Esophagus squamous epithelium (tissue), 5 donors: Measurements from ENCODE around the gene C2orf69. TPM values are rescaled to one million over a fixed set of nuclear protein-coding genes. Genes with fewer than 3 reads are reported as not detected.

ENCODE experiments used
- DNase-seq: peaks from one replicate; lab custom pipeline; 2025; lab: John Stamatoyannopoulos, UW
- H3K27ac ChIP-seq, 4 donors: fragments of 200-600 bp; sonication (generic); one replicate each; pipeline ENCODE4 v1.5.1; 2016 to 2019; ENCODE audit warnings: mild to moderate bottlenecking in 1 of 4
- H3K27me3 ChIP-seq, 4 donors: fragments of 200-600 bp; sonication (generic); 1 replicate in 3 of 4; 2 replicates in 1 of 4; pipeline versions ENCODE4 v1.5.1 to v1.6.0; 2017 to 2021; ENCODE audit warnings: antibody characterized with exemption in 1 of 4
- H3K36me3 ChIP-seq, 3 donors: fragments of 200-600 bp; sonication (generic); one replicate each; pipeline ENCODE4 v1.5.1; 2016 to 2019
- H3K4me1 ChIP-seq, 3 donors: fragments of 200-600 bp; sonication (generic); one replicate each; pipeline ENCODE4 v1.5.1; 2017 to 2019
- H3K4me3 ChIP-seq, 4 donors: fragments of 200-600 bp; sonication (generic); 1 replicate in 3 of 4; 2 replicates in 1 of 4; pipeline ENCODE4 v1.5.1; 2016 to 2019; ENCODE audit warnings: mild to moderate bottlenecking in 2 of 4, moderate library complexity in 1 of 4
- H3K9me3 ChIP-seq, 3 donors: fragments of 200-600 bp; sonication (generic); one replicate each; pipeline ENCODE4 v1.5.1; 2016 to 2019
- POLR2A ChIP-seq, 4 donors: fragments of 450-650 bp; IDR thresholded peaks; one replicate each; pipeline ENCODE4 v1.6.1; 2017; ENCODE audit warnings: antibody characterized with exemption in 4 of 4, mild to moderate bottlenecking in 4 of 4, moderate library complexity in 3 of 4
- WGBS, 2 donors: methylation state at CpG; one replicate each; pipeline ENCODE4 v1.1.5; 2018; 5-methylcytosine and 5-hydroxymethylcytosine counted together
- intact Hi-C: fragments of 100-400 bp; cut with DNase I; formaldehyde crosslinking; loops from one replicate; pipeline ENCODE4 v1.15.0; 2022
- small RNA-seq, 4 donors: library from RNA; depleted of rRNA; stranded (forward); fragments of <200 nt; gene quantifications; one replicate each; pipeline ENCODE3, GENCODE V24; 2016
- total RNA-seq, 4 donors: library from RNA; depleted of rRNA; stranded (reverse); fragments of >200 nt; gene quantifications; one replicate each; pipeline ENCODE4 v1.1.0, GENCODE V29; 2016
- TF ChIP-seq, protein P1 (sequence below), 6 experiments: fragments of 450-650 bp in 4 of 6; fragments of 200-600 bp in 2 of 6; sonication (generic) in 2 of 6; IDR thresholded peaks; one replicate each; pipeline ENCODE4 v1.5.1; 2016 to 2019; ENCODE audit warnings: antibody characterized with exemption in 6 of 6, mild to moderate bottlenecking in 4 of 6, moderate library complexity in 4 of 6
- donor health status: DM: yes; HTN: yes; CAD: no.

Gene C2orf69
- total RNA-seq, 4 donors from 2014 or later = 6.1 to 10.7 (median 9.6) TPM

- H3K27me3 ChIP-seq = no peaks in the 10 kb centered on the region
- WGBS, 2 donors = 83 to 92% methylated on average over 6 of the region's 6 CpGs
- no peaks in the 10 kb centered on the region for H3K4me1 ChIP-seq
- H3K4me3 ChIP-seq = no peak overlapping the region
- no peak for DNase-seq
- no peak overlapping the region for H3K27ac ChIP-seq
- intact Hi-C loops = no loop called here
- no peaks in the 10 kb centered on the region for H3K9me3 ChIP-seq
- H3K36me3 ChIP-seq = peaks cover 0 to 12% (median 0%) of the 10 kb centered on the region in 3 donors
- TF ChIP-seq, protein P1, sequence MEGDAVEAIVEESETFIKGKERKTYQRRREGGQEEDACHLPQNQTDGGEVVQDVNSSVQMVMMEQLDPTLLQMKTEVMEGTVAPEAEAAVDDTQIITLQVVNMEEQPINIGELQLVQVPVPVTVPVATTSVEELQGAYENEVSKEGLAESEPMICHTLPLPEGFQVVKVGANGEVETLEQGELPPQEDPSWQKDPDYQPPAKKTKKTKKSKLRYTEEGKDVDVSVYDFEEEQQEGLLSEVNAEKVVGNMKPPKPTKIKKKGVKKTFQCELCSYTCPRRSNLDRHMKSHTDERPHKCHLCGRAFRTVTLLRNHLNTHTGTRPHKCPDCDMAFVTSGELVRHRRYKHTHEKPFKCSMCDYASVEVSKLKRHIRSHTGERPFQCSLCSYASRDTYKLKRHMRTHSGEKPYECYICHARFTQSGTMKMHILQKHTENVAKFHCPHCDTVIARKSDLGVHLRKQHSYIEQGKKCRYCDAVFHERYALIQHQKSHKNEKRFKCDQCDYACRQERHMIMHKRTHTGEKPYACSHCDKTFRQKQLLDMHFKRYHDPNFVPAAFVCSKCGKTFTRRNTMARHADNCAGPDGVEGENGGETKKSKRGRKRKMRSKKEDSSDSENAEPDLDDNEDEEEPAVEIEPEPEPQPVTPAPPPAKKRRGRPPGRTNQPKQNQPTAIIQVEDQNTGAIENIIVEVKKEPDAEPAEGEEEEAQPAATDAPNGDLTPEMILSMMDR (IDR thresholded peaks at IDR 0.05) = no peak
- no peak for TF ChIP-seq POLR2A (IDR thresholded peaks at IDR 0.05)
Observed at GRCh38 chr2:199972088-199972626, 61.1 kb downstream of the C2orf69 start.

DNA sequence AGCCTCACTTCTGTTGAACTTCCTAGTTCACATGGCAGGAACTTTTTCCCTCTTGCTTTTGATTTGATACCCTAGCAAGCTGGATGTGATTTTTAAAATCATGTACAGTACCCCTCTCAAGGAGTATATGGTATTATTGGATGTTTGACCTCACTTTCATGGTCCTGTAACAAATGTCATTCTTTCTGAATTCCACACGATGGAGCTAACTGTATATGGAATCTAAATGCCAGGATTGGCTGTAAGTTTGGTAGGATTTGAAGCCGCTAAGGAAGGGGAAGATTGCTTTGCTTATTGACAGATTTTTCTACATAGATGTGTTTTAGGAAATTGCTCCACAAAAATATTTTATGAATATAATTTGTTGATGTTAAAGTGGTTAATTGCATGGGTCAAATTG, 62.6 kb downstream of the C2orf69 start:
- peaks cover 0 to 11% (median 4%) of the 10 kb centered on the region in 3 donors for H3K4me1 ChIP-seq
- no peak overlapping the region for H3K4me3 ChIP-seq
- H3K27me3 ChIP-seq = no peaks in the 10 kb centered on the region
- intact Hi-C loops = no loop called here
- H3K27ac ChIP-seq = no peak overlapping the region
- no peaks in the 10 kb centered on the region for H3K9me3 ChIP-seq
- no peak for TF ChIP-seq POLR2A (IDR thresholded peaks at IDR 0.05)
- TF ChIP-seq, protein P1 (IDR thresholded peaks at IDR 0.05) = peak; percentile 20 to 63 (median 39)
- peaks cover 0 to 3% (median 0%) of the 10 kb centered on the region in 3 donors for H3K36me3 ChIP-seq
- 14 to 18% methylated on average over 2 of the region's 2 CpGs for WGBS, 2 donors
- DNase-seq = no peak

DNA sequence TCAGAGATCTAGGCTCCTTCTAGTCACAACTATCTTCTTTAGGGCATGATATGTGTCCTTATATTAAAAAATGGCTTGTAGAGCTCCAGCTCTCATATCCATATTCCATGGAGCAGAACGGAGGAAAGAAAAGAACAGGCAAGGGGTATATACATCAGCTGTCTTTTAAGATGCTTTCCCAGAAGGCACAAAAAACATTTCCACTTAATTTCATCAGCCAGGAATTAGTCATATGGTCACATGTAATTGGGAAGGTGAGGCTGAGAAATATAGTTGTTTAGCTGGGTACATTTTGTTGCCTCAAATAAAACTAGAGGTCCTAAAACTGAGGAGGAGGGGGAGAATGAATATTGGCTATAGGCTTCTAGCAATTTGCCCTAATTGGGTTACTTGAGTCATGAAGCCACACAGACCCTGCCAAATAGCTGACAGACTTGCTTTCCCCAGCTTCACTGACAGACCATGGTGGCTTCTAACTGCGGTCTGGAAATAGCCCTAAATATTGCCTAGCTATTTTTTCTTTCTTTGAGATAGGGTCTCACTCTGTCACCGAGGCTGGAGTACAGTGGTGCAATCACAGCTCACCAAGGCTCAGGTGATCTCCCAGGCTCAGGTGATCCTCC, 64.3 kb downstream of the C2orf69 start:
- Histone ChIP-seq H3K36me3 (peaks cover 0 to 3% (median 0%) of the 10 kb centered on the region in 3 donors), H3K9me3 (no peaks in the 10 kb centered on the region), H3K4me3 (no peak overlapping the region), H3K27me3 (no peaks in the 10 kb centered on the region), H3K4me1 (peaks cover 0 to 26% (median 11%) of the 10 kb centered on the region in 3 donors), H3K27ac (no peak overlapping the region)
- WGBS, 2 donors = 81 to 92% methylated on average over 3 of the region's 3 CpGs
- intact Hi-C loops = no loop called here
- DNase-seq = no peak
- TF ChIP-seq, protein P1 (IDR thresholded peaks at IDR 0.05) = no peak
- TF ChIP-seq POLR2A (IDR thresholded peaks at IDR 0.05) = no peak

Small RNA genes within 50 kb of the gene (small RNA-seq; reads per million reads assigned to genes)
- 0 reads per million in 4 donors for gene AC108032.1
- gene RN7SL717P = 0 reads per million in 4 donors

Other genes with a start within 250 kb of the C2orf69 start
- 1 to 10 TPM; 1.3 to 5.0 (median 2.6) TPM for gene FTCDNL1, start 60.1 kb upstream of the C2orf69 start, total RNA-seq
- gene TYW5, start 44.2 kb downstream of the C2orf69 start, total RNA-seq = 1 to 10 TPM; 3.0 to 8.8 (median 5.8) TPM
- 10 to 100 TPM; 10.4 to 27.4 (median 22.0) TPM for gene MAIP1, start 44.3 kb downstream of the C2orf69 start, total RNA-seq